Cerebellar nuclear complex (tissue), 1 donor: ENCODE results near the gene GOLGA6L2.
"Not testable (repeated sequence)": the region's sequence is repeated elsewhere in the genome, so short reads cannot be mapped to it uniquely, and the experiment has no call there.

Experiments used
- DNase-seq, 2 experiments: peaks; one replicate each; lab custom pipeline; 2025; lab: John Stamatoyannopoulos, UW

The GOLGA6L2 gene

DNA sequence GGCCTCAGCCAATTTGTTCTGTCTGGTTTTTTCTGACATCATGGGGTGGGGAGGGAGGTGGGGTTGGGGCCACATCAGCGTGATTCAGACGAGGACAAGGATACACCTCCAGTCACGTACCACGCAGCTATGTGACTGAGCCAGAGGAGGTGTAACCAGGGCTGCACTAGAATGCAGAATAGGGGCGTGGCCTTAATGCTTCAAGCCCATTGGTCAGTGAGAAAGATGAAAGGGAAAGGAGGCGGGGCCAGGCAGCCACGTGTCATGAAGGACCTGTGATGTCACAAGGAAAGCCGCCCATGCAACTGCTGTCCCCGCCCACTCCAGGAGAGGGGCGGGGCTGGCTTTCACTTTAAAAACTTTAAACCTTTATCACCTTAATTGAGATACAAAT lies at the start of gene GOLGA6L2:
GOLGA6L2 (minus strand) TSS at position 137 of the 394 bp plus-strand sequence; CDS start at position 75, 62 bp downstream.
- DNase-seq = no peak

DNA sequence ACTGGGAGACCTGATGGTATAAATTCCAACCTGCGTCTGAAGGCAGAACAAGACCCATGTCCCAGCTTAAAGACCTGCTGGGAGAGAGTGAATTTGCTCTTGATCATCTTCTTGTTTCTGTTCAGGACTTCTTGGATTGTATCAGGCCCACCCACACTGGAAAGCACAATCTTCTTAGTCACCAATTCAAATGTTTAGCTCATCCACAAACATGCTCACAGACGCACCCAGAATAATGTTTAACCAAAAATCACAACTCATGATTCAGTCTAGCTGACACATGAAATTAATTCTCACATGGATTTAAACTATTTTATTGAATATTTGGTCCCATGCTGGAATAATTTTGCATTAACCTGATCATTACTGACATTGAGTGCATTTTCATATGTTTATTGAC lies 37.8 kb upstream of the GOLGA6L2 start:
- no peak for DNase-seq

DNA sequence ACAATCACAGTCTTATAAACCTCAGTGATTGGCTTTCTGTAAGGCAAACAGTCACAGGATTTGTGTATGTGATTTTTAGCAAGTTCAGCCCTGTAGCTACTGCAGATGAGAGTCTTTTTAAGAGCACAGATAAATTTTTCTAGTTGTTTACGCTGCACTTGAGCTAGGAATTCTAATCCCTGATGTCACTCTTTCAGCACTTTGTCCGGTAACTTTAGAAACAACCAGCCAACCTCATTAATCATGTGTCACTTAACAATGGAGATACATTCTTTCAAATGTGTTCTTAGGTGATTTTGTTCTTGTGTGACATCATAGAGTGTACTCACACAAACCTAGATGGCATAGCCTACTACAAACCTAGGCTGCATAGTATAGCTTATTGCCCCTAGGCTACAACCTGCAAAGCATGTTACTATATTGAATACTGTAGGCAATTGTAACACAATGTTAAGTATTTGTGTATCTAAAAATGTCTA lies 36.8 kb upstream of the GOLGA6L2 start:
- DNase-seq = no peak

DNA sequence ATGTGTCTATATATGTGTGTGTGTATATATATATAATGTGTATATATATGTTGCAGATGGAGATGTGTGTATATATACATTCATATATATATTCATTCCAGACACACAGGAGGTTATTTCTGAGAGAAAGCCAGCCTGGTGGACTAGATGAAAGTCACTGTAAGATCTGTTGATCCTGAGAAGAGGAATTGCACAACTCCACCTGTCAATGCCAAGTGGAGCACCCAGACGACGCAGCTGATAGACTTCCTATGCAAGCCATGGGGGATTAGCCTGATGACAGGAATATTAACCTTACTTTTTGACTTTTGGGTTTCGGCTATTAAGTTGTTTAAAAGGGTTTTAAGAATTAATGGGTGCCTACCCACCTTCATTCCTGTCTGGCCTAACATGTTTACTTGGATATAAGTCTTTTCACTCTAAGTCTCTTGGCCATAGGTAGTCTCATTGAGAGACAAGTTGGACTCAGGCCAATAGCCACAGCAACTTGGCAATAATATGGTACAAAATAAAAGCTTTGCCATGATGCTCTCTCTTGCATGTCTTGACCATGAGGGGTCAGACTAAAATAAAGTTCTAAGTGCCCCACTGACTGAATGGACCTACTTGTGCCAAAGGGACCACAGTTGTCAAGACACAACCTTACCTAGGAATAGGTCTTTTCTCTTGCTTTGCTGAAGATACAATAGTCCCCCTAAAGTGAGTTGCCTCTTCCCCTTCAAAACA lies 35.9 kb upstream of the GOLGA6L2 start:
- DNase-seq = no peak

- no peak for DNase-seq
These were observed 35.2 kb upstream of the GOLGA6L2 start for GRCh38 chr15:23482228-23482627.

DNA sequence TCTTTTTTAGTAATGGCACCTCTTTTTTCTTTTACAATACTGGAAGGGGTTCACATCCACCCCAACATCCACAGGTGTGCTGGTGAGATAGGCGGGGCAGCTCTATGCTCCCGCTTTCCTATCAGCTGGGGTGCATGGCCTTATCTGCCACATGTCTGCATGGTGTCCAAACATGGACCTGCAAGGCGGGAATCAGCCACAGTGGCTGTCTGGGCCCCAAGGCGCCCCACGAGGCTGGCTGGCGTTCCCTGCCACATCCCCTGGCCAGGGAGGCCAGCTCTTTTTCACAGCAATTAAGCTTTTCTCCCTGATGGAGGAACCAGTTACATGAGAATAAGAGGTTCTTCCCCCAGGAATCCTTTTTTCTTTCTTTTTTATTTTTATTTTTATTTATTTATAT lies 30.9 kb upstream of the GOLGA6L2 start:
- DNase-seq = no peak

DNA sequence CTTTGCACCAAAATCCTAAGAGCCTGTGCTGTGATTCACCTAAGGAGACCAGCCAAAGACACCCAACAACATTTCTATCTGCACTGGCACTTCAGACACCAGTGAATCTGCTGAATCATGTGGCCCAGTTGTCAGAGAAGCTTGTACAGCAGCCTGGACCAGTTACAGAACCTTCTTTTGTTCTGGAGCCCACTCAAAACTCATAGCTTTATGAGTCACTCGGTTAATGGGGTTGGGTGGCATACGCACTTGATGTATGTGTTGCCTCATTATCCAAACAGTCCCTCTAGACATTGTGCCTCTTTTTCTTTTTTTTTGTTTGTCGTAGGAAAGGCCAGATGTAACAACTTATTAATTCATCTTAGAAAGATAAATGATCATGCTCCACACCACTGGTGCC lies 25.6 kb upstream of the GOLGA6L2 start:
- no peak for DNase-seq

- DNase-seq = no peak
These were observed 25.0 kb upstream of the GOLGA6L2 start for GRCh38 chr15:23472033-23472432.

DNA sequence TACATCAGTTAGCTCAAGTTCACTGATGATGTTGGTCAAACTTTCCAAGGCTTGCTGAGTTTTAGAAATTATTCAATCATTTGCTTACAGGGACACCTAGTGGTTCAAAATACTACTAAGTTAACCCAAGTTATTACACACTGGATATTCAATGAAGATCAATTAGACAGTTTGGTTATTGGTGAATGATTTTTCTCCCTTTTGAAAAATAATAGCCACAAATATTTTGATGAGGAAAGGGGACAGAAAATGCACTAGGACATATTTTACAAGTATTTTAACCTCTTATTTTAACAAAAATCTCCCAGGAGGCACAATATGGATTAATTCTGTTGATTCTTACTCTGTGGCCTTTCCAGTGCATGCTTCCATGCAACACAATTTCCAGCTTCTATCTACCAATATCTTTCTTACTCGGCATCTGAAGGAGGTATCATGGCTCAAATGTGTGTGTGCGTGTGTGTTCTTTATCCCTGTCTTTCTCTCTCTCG lies 20.1 kb upstream of the GOLGA6L2 start:
- DNase-seq = no peak

- no peak for DNase-seq
These were observed 10.8 kb upstream of the GOLGA6L2 start for GRCh38 chr15:23457890-23458289.

GRCh38 chr15:23446215-23447106 lies 582 bp downstream of the GOLGA6L2 start:
- no peak for DNase-seq

- DNase-seq = no peak
These were observed 2.8 kb downstream of the GOLGA6L2 start for GRCh38 chr15:23444269-23444668.

DNA sequence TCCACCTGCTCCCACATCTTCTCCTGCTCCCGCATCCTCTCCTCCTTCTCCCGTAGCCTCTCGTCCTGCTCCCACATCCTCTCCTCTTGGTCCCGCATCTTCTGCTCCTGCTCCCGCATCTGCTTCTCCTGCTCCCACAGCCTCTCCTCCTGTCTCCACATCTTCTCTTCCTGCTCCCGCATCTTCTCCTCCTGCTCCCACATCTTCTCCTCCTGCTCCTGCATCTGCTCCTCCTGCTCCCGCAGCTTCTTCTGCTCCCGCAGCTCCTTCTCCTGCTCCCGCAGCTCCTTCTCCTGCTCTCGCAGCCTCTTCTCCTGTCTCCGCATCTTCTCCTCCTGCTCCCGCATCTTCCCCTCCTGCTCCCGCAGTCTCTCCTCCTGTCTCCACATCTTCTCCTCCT lies 5.8 kb downstream of the GOLGA6L2 start:
- DNase-seq = no peak

- no peak for DNase-seq
These were observed 6.4 kb downstream of the GOLGA6L2 start for GRCh38 chr15:23440596-23440995.

GRCh38 chr15:23439513-23439912 lies 7.5 kb downstream of the GOLGA6L2 start:
- DNase-seq = no peak

DNA sequence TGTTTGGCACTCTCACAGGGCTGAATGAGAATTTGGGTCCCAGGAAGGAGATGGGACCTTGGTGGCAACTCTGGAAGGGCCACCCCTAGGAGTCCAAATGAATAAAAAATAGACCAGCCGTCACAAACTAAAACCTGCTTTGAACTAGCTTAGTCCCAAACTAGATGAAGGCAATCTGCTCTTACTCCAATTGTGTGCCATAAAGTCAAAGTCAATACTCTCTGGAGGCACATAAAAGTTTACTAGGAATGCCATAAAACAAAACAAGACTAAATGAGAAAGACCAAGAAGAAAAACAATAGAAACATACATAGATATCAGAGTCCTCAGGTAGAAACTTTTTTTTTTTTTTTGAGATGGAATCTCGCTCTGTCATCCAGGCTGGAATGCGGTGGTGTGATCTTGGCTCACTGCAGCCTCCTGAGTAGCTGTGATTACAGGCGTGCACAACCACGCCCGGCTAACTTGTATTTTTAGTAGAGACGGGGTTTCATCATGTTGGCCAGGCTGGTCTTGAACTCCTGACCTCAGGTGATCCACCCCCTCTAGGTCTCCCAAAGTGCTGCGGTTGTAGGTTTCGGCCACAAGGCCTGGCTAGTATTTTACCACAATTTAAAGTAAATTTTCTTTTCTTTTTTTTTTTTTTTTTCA lies 8.1 kb downstream of the GOLGA6L2 start:
- DNase-seq = no peak

DNA sequence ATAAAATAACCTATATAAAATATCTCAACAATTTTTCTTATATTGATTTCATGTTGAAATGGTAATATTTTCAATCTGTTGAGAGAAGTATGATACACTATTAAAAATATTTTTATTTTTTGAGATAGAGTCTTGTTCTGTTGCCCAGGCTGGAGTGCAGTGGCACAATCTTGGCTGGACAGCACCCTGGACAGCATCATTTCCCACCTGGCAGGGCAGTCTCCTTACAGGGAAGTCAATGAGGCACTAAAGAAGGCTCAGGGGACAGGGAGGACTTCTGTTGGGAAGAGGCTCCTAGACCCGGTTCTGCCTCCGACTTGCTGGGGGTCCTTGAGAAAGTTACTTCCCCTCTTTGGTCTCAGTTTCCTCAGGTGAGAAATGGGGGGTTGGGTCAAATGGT lies 9.4 kb downstream of the GOLGA6L2 start:
- no peak for DNase-seq

DNA sequence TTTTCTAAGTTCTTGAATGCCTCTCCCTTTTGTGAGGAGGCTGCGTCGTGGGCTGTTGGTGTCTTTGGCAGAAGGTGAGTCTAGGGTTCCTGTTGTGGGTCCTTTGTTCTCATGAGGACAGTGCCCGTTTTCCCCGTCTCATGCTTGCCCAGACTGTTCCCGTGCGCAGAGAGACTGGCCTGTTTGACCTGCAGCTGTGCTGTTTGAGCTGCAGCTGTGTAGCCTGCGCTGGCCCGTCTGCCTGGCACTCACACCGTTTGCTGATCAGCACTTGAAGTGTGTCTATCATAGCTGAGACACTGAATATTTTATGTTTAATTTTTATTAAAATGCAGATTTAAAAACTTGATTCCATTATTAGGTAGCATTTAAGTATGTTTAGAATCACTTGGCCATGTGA lies 9.9 kb downstream of the GOLGA6L2 start:
- no peak for DNase-seq

DNA sequence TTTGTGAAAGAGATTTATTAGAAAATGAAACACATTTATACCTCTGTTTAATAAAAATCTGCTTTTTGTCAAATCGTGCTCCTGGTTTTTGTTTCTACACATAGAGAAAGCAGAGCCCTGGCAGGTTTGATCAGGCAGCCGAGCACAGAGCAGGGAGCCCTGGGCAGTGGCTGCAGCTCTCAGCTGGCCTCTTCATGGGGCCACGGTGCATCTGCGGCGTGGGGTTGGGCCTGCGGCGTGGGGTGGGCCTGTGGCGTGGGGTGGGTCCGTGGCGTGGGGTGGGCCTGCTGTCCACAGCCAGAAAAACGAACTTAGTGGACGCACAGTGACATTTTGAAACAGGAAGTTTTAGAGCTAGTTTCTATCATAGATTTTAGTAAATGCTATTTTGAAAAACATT lies 10.6 kb downstream of the GOLGA6L2 start:
- no peak for DNase-seq

GRCh38 chr15:23434699-23435098 lies 12.3 kb downstream of the GOLGA6L2 start:
- not testable (repeated sequence) for DNase-seq

DNA sequence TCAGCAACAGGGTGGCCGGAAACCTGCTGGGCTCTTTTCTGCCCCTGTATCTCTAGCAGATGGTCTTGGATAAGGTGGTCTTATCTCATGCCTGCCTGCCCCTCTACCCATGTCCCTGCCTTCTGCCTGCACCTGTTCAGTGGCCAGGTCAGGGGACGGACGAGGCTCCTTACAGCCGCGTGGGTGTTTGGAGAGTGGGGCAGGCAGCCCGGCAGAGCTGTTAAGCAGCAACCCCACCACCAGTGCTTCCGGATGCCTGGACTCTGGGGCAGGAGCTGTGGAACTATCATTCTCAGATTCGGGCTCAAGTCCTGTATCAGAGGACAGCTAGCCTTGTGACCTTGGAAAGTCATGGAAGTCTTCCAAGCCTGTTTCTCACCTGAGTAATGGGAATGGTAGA lies 21.7 kb downstream of the GOLGA6L2 start:
- not testable (repeated sequence) for DNase-seq
